ENCODE data around the gene ARHGEF19.

DNA sequence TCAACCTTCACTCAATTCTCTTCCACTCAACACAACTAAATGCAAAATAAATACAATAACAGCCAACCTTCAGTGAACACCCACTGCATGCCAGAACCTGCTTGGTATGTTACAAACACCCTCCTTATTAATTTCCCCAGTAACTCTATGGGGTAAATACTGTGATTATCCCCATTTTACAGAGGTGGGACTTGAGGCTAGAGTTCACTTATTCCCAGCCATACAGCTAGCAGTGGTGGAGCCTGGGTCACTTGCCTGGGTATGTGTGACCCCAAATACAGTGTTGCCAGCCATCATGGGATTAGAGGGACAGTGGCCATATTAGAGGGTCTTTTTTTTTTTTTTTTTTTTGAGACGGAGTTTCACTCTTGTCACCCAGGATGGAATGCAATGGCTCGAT lies 22.9 kb upstream of the ARHGEF19 start:
- no peak for TF ChIP-seq POLR2A (IDR thresholded peaks at IDR 0.05; ENCODE audit: low read length)
- TF ChIP-seq GATA1 (IDR thresholded peaks at IDR 0.05; ENCODE audit: low read depth, low read length): no peak
